GM23338 (cell line): Measurements from ENCODE around the gene ARHGEF38.
A peak's percentile ranks its signal among the peaks of the same experiment; 100 is the strongest.

Experiments used
- CREB1 ChIP-seq: fragments of 250-450 bp; sonication (Bioruptor Pico); IDR thresholded peaks from 2 replicates; pipeline ENCODE4 v1.5.0; 2020; ENCODE audit warnings: low read depth, mild to moderate bottlenecking, moderate library complexity
- CTCF ChIP-seq, 2 experiments: fragments of 200-600 bp in 1 of 2; sonication (generic) in 1 of 2; conservative IDR thresholded peaks; 2 replicates each; pipeline versions ENCODE4 v1.5.1 to v1.6.1; 2016 to 2017; ENCODE audit warnings: antibody characterized with exemption in 2 of 2, low read depth in 2 of 2, mild to moderate bottlenecking in 2 of 2, moderate library complexity in 1 of 2
- EZH2 ChIP-seq: fragments of 200-600 bp; sonication (generic); IDR thresholded peaks from one replicate; pipeline ENCODE4 v1.8.0; 2017; ENCODE audit warnings: antibody characterized with exemption, mild to moderate bottlenecking, low read depth; ENCODE audit not compliant: unreplicated experiment
- EZH2phosphoT487 ChIP-seq: fragments of 200-600 bp; sonication (generic); IDR thresholded peaks from one replicate; pipeline ENCODE4 v1.8.1; 2018; ENCODE audit warnings: antibody characterized with exemption; ENCODE audit not compliant: unreplicated experiment
- JUNB ChIP-seq: IDR thresholded peaks from one replicate; pipeline ENCODE4 v1.6.1; 2016; ENCODE audit warnings: antibody characterized with exemption; ENCODE audit not compliant: unreplicated experiment
- NANOG ChIP-seq: IDR thresholded peaks from 2 replicates; pipeline ENCODE4 v1.6.1; 2016; ENCODE audit warnings: antibody characterized with exemption, borderline replicate concordance
- POLR2AphosphoS5 ChIP-seq: IDR thresholded peaks from 2 replicates; pipeline ENCODE4 v1.6.1; 2016; ENCODE audit warnings: antibody characterized with exemption, low read depth
- STAT1 ChIP-seq: IDR thresholded peaks from one replicate; pipeline ENCODE4 v1.6.1; 2016; ENCODE audit warnings: antibody characterized with exemption; ENCODE audit not compliant: unreplicated experiment
- ZNF114 ChIP-seq: fragments of 250-450 bp; sonication (Bioruptor Pico); IDR thresholded peaks from 2 replicates; pipeline ENCODE4 v1.5.0; 2020; ENCODE audit warnings: mild to moderate bottlenecking, moderate library complexity
- ZNF331 ChIP-seq: fragments of 250-450 bp; sonication (Bioruptor Pico); IDR thresholded peaks from 2 replicates; pipeline ENCODE4 v1.5.0; 2020; ENCODE audit warnings: low read depth, mild to moderate bottlenecking, moderate library complexity
- TF ChIP-seq, protein P1 (sequence below): IDR thresholded peaks from one replicate; pipeline ENCODE4 v1.6.1; 2018; ENCODE audit warnings: antibody characterized with exemption; ENCODE audit not compliant: unreplicated experiment
- TF ChIP-seq, protein P2 (sequence below): IDR thresholded peaks from 2 replicates; pipeline ENCODE4 v1.6.1; 2016; ENCODE audit warnings: antibody characterized with exemption

- TF ChIP-seq CTCF (conservative IDR thresholded peaks at IDR 0.05; ENCODE audit: low read depth in 2 of 2) (peak; percentile 37 to 56), POLR2AphosphoS5 (no peak), EZH2 (no peak), EZH2phosphoT487 (no peak), JUNB (no peak), NANOG (no peak), ZNF114 (CRISPR knock-in tag) (no peak), CREB1 (CRISPR knock-in tag) (no peak), STAT1 (no peak), ZNF331 (CRISPR knock-in tag) (no peak)
- TF ChIP-seq, protein P1, sequence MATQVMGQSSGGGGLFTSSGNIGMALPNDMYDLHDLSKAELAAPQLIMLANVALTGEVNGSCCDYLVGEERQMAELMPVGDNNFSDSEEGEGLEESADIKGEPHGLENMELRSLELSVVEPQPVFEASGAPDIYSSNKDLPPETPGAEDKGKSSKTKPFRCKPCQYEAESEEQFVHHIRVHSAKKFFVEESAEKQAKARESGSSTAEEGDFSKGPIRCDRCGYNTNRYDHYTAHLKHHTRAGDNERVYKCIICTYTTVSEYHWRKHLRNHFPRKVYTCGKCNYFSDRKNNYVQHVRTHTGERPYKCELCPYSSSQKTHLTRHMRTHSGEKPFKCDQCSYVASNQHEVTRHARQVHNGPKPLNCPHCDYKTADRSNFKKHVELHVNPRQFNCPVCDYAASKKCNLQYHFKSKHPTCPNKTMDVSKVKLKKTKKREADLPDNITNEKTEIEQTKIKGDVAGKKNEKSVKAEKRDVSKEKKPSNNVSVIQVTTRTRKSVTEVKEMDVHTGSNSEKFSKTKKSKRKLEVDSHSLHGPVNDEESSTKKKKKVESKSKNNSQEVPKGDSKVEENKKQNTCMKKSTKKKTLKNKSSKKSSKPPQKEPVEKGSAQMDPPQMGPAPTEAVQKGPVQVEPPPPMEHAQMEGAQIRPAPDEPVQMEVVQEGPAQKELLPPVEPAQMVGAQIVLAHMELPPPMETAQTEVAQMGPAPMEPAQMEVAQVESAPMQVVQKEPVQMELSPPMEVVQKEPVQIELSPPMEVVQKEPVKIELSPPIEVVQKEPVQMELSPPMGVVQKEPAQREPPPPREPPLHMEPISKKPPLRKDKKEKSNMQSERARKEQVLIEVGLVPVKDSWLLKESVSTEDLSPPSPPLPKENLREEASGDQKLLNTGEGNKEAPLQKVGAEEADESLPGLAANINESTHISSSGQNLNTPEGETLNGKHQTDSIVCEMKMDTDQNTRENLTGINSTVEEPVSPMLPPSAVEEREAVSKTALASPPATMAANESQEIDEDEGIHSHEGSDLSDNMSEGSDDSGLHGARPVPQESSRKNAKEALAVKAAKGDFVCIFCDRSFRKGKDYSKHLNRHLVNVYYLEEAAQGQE, result no peak
- TF ChIP-seq, protein P2, sequence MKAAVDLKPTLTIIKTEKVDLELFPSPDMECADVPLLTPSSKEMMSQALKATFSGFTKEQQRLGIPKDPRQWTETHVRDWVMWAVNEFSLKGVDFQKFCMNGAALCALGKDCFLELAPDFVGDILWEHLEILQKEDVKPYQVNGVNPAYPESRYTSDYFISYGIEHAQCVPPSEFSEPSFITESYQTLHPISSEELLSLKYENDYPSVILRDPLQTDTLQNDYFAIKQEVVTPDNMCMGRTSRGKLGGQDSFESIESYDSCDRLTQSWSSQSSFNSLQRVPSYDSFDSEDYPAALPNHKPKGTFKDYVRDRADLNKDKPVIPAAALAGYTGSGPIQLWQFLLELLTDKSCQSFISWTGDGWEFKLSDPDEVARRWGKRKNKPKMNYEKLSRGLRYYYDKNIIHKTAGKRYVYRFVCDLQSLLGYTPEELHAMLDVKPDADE, result no peak
Measured at GRCh38 chr4:105666693-105667092, 114.3 kb downstream of the ARHGEF38 start.
